ENCODE results near the gene CIC. TPM values are rescaled to one million over a fixed set of nuclear protein-coding genes. Genes with fewer than 3 reads are reported as not detected.

Gene CIC
- total and polyA plus RNA-seq, 9 of the 15 experiments (the other 6 are each of a cell fraction or from before 2014, with no cell fraction given): 0.07 to 44.7 (median 8.6) TPM

- TF ChIP-seq PURB (CRISPR knock-in tag; IDR thresholded peaks at IDR 0.05; ENCODE audit: low read depth) (no peak), TAF15 (IDR thresholded peaks at IDR 0.05; ENCODE audit: low read depth, low read length) (no peak), NR2C2 (CRISPR knock-in tag; IDR thresholded peaks at IDR 0.05) (no peak), NR2C2 (tag; IDR thresholded peaks at IDR 0.05) (peak; percentile 65), TCF3 (CRISPR knock-in tag; IDR thresholded peaks at IDR 0.05) (no peak), ARHGAP35 (IDR thresholded peaks at IDR 0.05; ENCODE audit: partially characterized antibody) (no peak), FOXJ2 (tag; IDR thresholded peaks at IDR 0.05) (no peak), WHSC1 (IDR thresholded peaks at IDR 0.05; ENCODE audit: low read length) (no peak), E2F4 (CRISPR knock-in tag; IDR thresholded peaks at IDR 0.05; ENCODE audit: low read depth) (no peak), HBP1 (CRISPR knock-in tag; IDR thresholded peaks at IDR 0.05) (no peak), CREM (IDR thresholded peaks at IDR 0.05; ENCODE audit: low read depth) (peak; percentile 4; the same call in 1 of the 2 replicates), ATF7 (IDR thresholded peaks at IDR 0.05) (no peak), ESRRB (CRISPR knock-in tag; IDR thresholded peaks at IDR 0.05; ENCODE audit: borderline replicate concordance) (no peak), MBD2 (IDR thresholded peaks at IDR 0.05; ENCODE audit: borderline replicate concordance, low read depth) (no peak), POLR2B (IDR thresholded peaks at IDR 0.05; ENCODE audit: low read depth, partially characterized antibody) (no peak), SIN3A (IDR thresholded peaks at IDR 0.05; ENCODE audit: borderline replicate concordance in 2 of 2, control insufficient read depth in 1 of 2, low read depth in 2 of 2, low read length in 2 of 2) (no peak), TRIM28 (IDR thresholded peaks at IDR 0.05) (no peak), U2AF1 (optimal IDR thresholded peaks at IDR 0.05; ENCODE audit: low read depth, low read length) (no peak), PKNOX1 (IDR thresholded peaks at IDR 0.05) (no peak), PHTF2 (CRISPR knock-in tag; IDR thresholded peaks at IDR 0.05) (no peak)
Observed at GRCh38 chr19:42316223-42317211, 47.5 kb downstream of the CIC start (continued).
